Amniotic stem cell (primary cell): ENCODE results near the gene SLC22A3.
"Not testable (repeated sequence)": the region's sequence is repeated elsewhere in the genome, so short reads cannot be mapped to it uniquely, and the experiment has no call there.

ENCODE experiments used
- DNase-seq: peaks from one replicate; lab custom pipeline; 2025; lab: John Stamatoyannopoulos, UW

The SLC22A3 gene

GRCh38 chr6:160374836-160375560 is 26.8 kb downstream of the SLC22A3 start:
- DNase-seq = no peak

- DNase-seq = no peak
Observed at GRCh38 chr6:160375561-160375949, 27.4 kb downstream of the SLC22A3 start.

- no peak for DNase-seq
Observed at GRCh38 chr6:160376445-160376844, 28.3 kb downstream of the SLC22A3 start.

- no peak for DNase-seq
Observed at GRCh38 chr6:160378218-160378617, 30.0 kb downstream of the SLC22A3 start.

GRCh38 chr6:160378882-160379281 is 30.7 kb downstream of the SLC22A3 start:
- no peak for DNase-seq

- no peak for DNase-seq
Observed at GRCh38 chr6:160379466-160379865, 31.3 kb downstream of the SLC22A3 start.

- no peak for DNase-seq
Observed at GRCh38 chr6:160382946-160383345, 34.8 kb downstream of the SLC22A3 start.

- DNase-seq = no peak
Observed at GRCh38 chr6:160386869-160387530, 38.8 kb downstream of the SLC22A3 start.

- DNase-seq = no peak
Observed at GRCh38 chr6:160387916-160388643, 39.9 kb downstream of the SLC22A3 start.

GRCh38 chr6:160388922-160389321 is 40.7 kb downstream of the SLC22A3 start:
- no peak for DNase-seq

GRCh38 chr6:160391419-160392116 is 43.4 kb downstream of the SLC22A3 start:
- no peak for DNase-seq

- not testable (repeated sequence) for DNase-seq
Observed at GRCh38 chr6:160393442-160393841, 45.3 kb downstream of the SLC22A3 start.

GRCh38 chr6:160393891-160394653 is 45.9 kb downstream of the SLC22A3 start:
- DNase-seq = no peak

- DNase-seq = no peak
Observed at GRCh38 chr6:160394654-160395035, 46.5 kb downstream of the SLC22A3 start.

GRCh38 chr6:160395187-160395586 is 47.0 kb downstream of the SLC22A3 start:
- DNase-seq = no peak

- DNase-seq = no peak
Observed at GRCh38 chr6:160396292-160396691, 48.1 kb downstream of the SLC22A3 start.

- no peak for DNase-seq
Observed at GRCh38 chr6:160398674-160399271, 50.6 kb downstream of the SLC22A3 start.

GRCh38 chr6:160400446-160400845 is 52.3 kb downstream of the SLC22A3 start:
- no peak for DNase-seq

GRCh38 chr6:160408528-160408927 is 60.4 kb downstream of the SLC22A3 start:
- no peak for DNase-seq

- no peak for DNase-seq
Observed at GRCh38 chr6:160412993-160413392, 64.8 kb downstream of the SLC22A3 start.

- DNase-seq = no peak
Observed at GRCh38 chr6:160417146-160417545, 69.0 kb downstream of the SLC22A3 start.
